GM18858 (cell line): ENCODE data around the gene ABLIM1.

Source experiments
- ATAC-seq: cut with Tn5 transposase; IDR thresholded peaks from one replicate; pipeline ENCODE4 v1.9.1; 2021; ENCODE audit not compliant: unreplicated experiment

Gene ABLIM1

GRCh38 chr10:114471906-114472876 is 185.9 kb downstream of the ABLIM1 start:
- ATAC-seq = no peak

DNA sequence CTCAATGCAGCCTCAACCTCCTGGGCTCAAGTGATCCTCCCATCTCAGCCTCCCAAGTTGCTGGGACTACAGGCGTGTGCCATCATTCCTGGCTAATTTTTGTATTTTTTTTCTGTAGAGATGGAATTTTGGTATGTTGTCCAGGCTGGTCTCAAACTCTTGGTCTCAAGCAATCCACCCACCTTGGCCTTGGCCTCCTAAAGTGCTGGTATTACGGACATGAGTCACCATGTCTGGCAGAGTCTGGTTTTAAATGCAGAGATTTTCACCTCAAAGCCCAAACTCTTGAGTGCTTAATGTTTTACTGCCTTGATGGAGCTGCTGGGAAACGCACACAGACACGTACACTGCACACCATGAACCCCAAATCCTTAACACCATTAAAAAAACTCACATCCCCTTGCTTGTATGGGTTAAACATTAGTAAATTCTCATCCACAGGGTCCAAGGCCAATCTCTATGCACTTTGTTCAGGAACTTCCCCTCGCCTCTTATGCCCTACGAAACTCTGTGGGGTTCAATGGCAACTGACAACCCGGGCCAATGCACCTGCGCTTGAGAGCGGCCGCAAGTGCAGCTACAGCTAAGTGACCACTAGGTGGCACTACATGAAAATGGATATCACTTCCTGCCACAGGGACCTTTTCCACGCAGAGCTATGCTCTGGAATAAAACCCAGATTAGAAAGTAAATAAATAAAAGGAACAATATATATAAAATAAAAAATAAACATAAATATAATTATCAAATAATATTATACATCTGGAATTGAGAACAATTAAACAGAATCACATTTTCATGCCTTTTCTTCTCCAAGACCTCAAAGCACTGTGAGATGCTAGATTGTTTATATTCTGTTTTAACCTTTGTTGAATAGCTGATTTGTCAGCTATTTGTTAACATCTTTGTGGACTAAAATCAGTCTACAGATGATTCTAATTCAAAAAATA is 186.8 kb downstream of the ABLIM1 start:
- ATAC-seq = peak; percentile 96

- ATAC-seq = no peak
These were observed 187.7 kb downstream of the ABLIM1 start for GRCh38 chr10:114470361-114470760.

DNA sequence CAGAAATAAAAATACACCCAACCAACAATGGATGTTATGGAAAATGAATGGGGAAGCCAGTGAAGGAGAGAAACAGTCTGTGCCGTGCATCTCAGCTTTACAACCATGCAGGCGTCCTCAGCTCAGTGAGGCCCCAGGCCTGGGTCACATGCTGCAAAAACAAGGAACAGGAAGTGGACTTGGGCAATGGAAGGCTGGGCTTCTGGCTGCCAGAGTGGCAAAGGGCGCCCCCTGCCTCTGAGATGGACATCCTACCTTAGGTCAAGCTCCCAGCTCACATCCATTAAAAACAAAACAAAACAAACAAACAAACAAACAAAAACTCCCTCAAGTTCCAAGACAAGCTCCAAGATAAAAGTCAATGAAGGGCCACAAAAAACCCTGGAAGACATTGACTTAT is 199.1 kb downstream of the ABLIM1 start:
- no peak for ATAC-seq

DNA sequence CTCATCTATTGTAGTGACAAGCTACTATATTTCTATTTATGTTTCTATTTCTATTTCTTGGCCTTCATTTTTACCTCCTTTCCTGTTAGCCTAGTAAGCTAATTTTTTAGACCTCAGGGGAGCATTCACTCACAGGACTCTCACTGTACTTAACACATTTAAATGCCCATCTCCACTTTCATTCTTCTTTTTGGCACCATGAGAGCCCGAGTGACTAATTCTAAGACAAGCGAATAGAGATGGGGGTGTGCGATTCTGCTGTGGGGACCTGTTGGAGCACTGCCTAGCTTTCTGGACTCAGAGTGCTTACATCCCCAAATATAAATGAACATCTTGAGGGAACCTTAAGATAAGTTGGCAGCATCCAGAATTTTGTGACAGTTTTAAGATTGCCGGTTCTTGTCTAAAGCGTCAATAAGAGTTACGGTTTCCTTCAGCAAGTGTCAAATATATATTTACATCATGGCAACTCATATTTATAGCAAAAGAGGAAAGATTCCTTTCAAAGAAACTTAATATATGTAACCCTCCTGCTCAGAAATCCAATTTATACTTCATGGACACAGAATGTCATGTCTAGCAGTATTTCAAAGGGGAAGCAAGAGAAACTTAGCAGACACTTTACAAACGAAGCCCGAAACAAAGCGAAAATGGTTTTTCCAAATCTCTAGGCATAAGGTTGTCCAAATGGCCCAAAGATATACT is 199.7 kb downstream of the ABLIM1 start:
- no peak for ATAC-seq

- no peak for ATAC-seq
These were observed 204.5 kb downstream of the ABLIM1 start for GRCh38 chr10:114453576-114453975.

DNA sequence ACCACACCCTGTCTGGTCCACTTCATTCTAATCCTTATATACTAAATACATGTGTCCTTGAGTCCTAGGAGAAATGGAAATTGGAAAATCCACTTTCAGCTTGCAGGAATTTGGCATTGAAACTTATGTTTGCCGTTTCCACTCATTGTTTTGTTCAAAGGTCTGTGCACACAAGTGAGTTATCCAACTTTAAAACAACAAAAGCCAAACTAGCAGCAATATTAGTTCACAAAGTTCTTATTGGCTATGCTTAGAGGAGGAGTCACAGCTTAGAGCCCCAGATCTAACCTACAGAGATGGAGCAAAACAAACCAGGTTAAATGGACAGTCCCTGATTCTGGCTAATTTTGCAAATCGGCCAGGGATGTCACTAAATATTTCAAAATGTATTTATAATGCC is 209.2 kb downstream of the ABLIM1 start:
- no peak for ATAC-seq

GRCh38 chr10:114445332-114445731 is 212.7 kb downstream of the ABLIM1 start:
- no peak for ATAC-seq

GRCh38 chr10:114444819-114445218 is 213.3 kb downstream of the ABLIM1 start:
- ATAC-seq = no peak

- no peak for ATAC-seq
These were observed 215.9 kb downstream of the ABLIM1 start for GRCh38 chr10:114442091-114442630.

DNA sequence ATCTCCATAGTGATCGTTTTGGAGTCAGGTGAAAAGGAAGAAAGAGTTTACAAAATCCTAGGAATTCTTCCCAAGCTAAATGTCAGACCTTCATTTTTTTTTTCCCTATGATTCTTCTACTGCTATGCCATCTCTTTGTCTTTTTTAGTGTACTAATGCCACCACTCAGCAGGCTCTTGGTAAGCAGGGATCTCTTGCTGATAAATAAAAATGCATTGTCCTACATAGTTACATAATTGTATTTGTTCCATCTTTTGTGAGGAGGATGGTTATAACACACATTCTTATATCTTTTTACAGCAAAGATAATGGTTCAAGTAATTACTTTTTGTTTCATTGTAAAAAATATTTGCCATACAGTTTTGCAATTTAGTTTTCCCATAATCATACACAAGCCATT is 217.0 kb downstream of the ABLIM1 start:
- ATAC-seq = no peak

- ATAC-seq = no peak
These were observed 220.4 kb downstream of the ABLIM1 start for GRCh38 chr10:114437473-114438292.

DNA sequence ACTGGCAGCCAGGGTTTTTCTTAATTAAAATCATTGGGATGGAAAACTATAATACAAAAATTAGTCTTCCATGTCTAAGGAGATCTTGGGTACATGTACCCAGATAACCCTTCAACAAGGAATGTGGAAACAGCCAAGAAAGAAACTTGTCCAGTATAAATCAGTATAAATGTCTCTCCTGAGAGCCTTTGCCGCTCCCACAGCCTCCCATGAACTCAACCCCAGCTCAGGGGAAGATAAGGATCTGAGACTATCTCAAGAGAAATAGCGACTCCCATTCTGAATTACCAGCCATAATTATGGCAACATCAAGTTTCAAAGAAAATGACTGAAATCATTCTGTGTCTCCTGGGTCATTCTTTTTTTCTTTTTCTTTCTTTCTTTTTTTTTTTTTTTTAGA is 221.1 kb downstream of the ABLIM1 start:
- ATAC-seq = no peak

GRCh38 chr10:114432566-114433093 is 225.4 kb downstream of the ABLIM1 start:
- ATAC-seq = no peak

- no peak for ATAC-seq
These were observed 226.5 kb downstream of the ABLIM1 start for GRCh38 chr10:114431414-114432135.

DNA sequence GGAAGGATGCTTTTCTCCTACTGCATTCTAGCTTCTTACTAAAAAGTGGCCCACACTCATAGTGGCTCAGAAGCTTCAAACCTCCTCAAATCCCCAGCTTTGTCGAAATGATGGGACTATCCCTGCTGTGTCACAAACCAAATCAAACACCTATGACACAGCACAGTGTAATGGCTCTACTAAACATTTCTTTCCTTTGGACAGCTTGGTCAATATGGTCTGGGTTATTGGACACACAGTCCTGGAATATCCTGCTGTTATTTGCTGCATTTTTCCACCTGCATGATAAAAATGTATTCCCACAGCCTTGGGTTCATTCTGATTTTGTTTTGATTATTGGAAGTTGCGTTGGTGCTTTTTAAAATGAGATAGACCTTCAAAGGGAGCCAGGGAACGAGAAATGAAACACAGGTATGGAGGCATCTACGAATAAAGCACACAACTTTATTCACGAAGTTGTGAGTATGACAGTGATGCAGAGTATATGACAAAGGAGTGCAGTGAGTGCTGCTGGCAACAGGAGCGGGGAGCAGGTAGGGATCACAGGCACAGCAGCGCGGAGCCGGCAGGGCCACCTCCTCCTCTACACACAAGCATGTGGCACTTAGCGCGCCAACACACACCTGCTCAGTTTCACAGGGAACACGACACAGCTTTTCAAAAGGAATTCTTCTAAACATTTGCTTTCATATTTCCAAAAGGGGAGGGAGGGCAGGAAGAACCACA is 227.2 kb downstream of the ABLIM1 start:
- no peak for ATAC-seq

DNA sequence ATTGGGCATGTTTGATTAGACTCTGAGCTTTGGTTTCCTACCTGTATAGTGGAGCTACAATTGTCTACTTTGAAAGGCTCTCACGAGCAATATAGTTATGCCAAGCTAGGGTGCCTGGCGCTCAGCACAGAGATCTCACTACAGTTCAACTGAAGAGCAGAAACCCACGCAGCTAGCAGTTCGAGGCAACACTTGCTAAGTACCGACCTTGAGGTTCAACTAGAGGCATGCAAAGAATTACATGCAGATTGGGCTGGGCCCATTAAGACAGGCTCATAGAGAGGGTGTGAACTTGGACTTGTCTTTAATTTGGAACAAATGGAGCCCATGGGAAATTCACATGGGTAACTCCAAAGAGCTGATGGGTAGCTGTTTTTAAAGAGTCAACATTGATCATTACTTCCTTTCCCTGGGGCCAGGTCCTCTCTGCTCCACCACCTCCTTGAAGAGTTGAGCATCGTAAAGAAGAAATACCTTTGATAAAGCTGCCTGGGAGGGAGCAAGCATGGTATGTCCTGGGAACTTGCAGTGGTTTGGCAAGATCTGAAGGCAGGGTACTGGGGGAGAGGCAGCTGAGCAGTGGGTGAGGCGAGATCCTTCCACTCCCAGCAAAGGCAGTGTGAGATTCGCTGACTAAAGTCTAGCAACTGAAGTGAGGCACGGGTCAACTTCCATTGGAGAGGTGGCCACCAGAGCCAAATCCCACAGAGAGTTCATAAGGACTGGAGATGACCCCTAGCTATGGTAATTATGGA is 228.3 kb downstream of the ABLIM1 start:
- no peak for ATAC-seq
